Measurements from ENCODE around the gene CACNA1D. TPM values are rescaled to one million over a fixed set of nuclear protein-coding genes. Genes with fewer than 3 reads are reported as not detected.

Gene CACNA1D
- total RNA-seq, 2 donors from 2014 or later, result 19.3 to 20.6 TPM

- intact Hi-C loops (cut with DNase I, micrococcal nuclease), result no loop called here
- ATAC-seq, result no peak
- no peak for DNase-seq
Observed at GRCh38 chr3:53594276-53594675, 99.9 kb downstream of the CACNA1D start.

- no peak for ATAC-seq
- intact Hi-C loops (cut with DNase I, micrococcal nuclease), result no loop called here
Observed at GRCh38 chr3:53595660-53596059, 101.2 kb downstream of the CACNA1D start.

GRCh38 chr3:53597136-53597915, 102.9 kb downstream of the CACNA1D start:
- no peak for ATAC-seq
- intact Hi-C loops (cut with DNase I, micrococcal nuclease), result no loop called here
- DNase-seq, result no peak

More at GRCh38 chr3:53595660-53596059, 101.2 kb downstream of the CACNA1D start:
- DNase-seq, result no peak

- DNase-seq (no peak), ATAC-seq (no peak)
- intact Hi-C loops (cut with DNase I, micrococcal nuclease), result no loop called here
Observed at GRCh38 chr3:53599771-53600170, 105.4 kb downstream of the CACNA1D start.

GRCh38 chr3:53602866-53603265, 108.5 kb downstream of the CACNA1D start:
- intact Hi-C loops (cut with DNase I, micrococcal nuclease), result no loop called here
- ATAC-seq, result no peak
- DNase-seq, result no peak

GRCh38 chr3:53604232-53604631, 109.8 kb downstream of the CACNA1D start:
- DNase-seq (no peak), ATAC-seq (no peak)
- intact Hi-C loops (cut with DNase I, micrococcal nuclease), result no loop called here

GRCh38 chr3:53606793-53607192, 112.4 kb downstream of the CACNA1D start:
- intact Hi-C loops (cut with DNase I, micrococcal nuclease), result no loop called here
- DNase-seq, result no peak
- no peak for ATAC-seq

GRCh38 chr3:53612508-53612907, 118.1 kb downstream of the CACNA1D start:
- intact Hi-C loops (cut with DNase I, micrococcal nuclease), result no loop called here
- DNase-seq (no peak), ATAC-seq (no peak)

- ATAC-seq (no peak), DNase-seq (no peak)
- intact Hi-C loops (cut with DNase I, micrococcal nuclease), result no loop called here
Observed at GRCh38 chr3:53613125-53613524, 118.7 kb downstream of the CACNA1D start.

- intact Hi-C loops (cut with DNase I, micrococcal nuclease), result no loop called here
- DNase-seq (no peak), ATAC-seq (no peak)
Observed at GRCh38 chr3:53614307-53614706, 119.9 kb downstream of the CACNA1D start.

GRCh38 chr3:53616321-53616720, 121.9 kb downstream of the CACNA1D start:
- DNase-seq (no peak), ATAC-seq (no peak)
- intact Hi-C loops (cut with DNase I, micrococcal nuclease), result no loop called here

- intact Hi-C loops (cut with DNase I, micrococcal nuclease), result no loop called here
- ATAC-seq, result peak; percentile 58
- no peak for DNase-seq
Observed at GRCh38 chr3:53616971-53617892, 122.8 kb downstream of the CACNA1D start.

GRCh38 chr3:53617893-53618523, 123.6 kb downstream of the CACNA1D start:
- peak in 1 of 2 donors; percentile 21 for DNase-seq
- ATAC-seq, result peak; percentile 36
- intact Hi-C loops (cut with DNase I, micrococcal nuclease), result no loop called here

- ATAC-seq (peak; percentile 63), DNase-seq (peak in 1 of 2 donors; percentile 14)
- intact Hi-C loops (cut with DNase I, micrococcal nuclease), result no loop called here
Observed at GRCh38 chr3:53618524-53618906, 124.1 kb downstream of the CACNA1D start.

- DNase-seq (peak; percentile 53), ATAC-seq (peak; percentile 94)
- intact Hi-C loops (cut with DNase I, micrococcal nuclease), result no loop called here
Observed at GRCh38 chr3:53618936-53619335, 124.5 kb downstream of the CACNA1D start.

GRCh38 chr3:53624061-53624857, 129.8 kb downstream of the CACNA1D start:
- intact Hi-C loops (cut with DNase I, micrococcal nuclease), result no loop called here
- DNase-seq (no peak), ATAC-seq (no peak)

- ATAC-seq, result no peak
- DNase-seq, result no peak
- intact Hi-C loops (cut with DNase I, micrococcal nuclease), result no loop called here
Observed at GRCh38 chr3:53626876-53627275, 132.5 kb downstream of the CACNA1D start.

- ATAC-seq (no peak), DNase-seq (no peak)
- intact Hi-C loops (cut with DNase I, micrococcal nuclease), result no loop called here
Observed at GRCh38 chr3:53628536-53629401, 134.4 kb downstream of the CACNA1D start.

Data from left colon (tissue), 2 donors.